Neural cell (in vitro differentiated cells): ENCODE measurements around the gene POLR2H. TPM values are rescaled to one million over a fixed set of nuclear protein-coding genes. Genes with fewer than 3 reads are reported as not detected.

Experiments used
- H2AFZ ChIP-seq: fragments of 200-600, 300-800 bp; sonication (generic), shearing (Covaris generic); 2 replicates; pipeline ENCODE4 v1.6.0; 2014; ENCODE audit warnings: low read depth, mild to moderate bottlenecking, antibody characterized with exemption, low read length, moderate library complexity
- H3F3A ChIP-seq: fragments of 200-600 bp; shearing (Covaris generic); 2 replicates; pipeline ENCODE4 v1.6.1; 2016; ENCODE audit warnings: mild to moderate bottlenecking, moderate library complexity, mixed read lengths, antibody characterized with exemption, low read length; ENCODE audit not compliant: insufficient read depth, poor library complexity, severe bottlenecking
- H3K27ac ChIP-seq: fragments of 200-600, 300-800 bp; sonication (generic), shearing (Covaris generic); 2 replicates; pipeline ENCODE4 v1.5.1; 2014; ENCODE audit warnings: mild to moderate bottlenecking, low read length, moderate library complexity
- H3K27me3 ChIP-seq: fragments of 300-800, 200-600 bp; sonication (generic), shearing (Covaris generic); 2 replicates; pipeline ENCODE4 v1.6.0; 2014; ENCODE audit warnings: mild to moderate bottlenecking, low read depth, low read length, moderate library complexity; ENCODE audit not compliant: insufficient read depth
- H3K36me3 ChIP-seq: fragments of 300-800, 200-600 bp; sonication (generic), shearing (Covaris generic); 2 replicates; pipeline ENCODE4 v1.5.1; 2014; ENCODE audit warnings: mild to moderate bottlenecking, antibody characterized with exemption, low read length, moderate library complexity; ENCODE audit not compliant: insufficient read depth
- H3K4me2 ChIP-seq: fragments of 300-800, 200-600 bp; sonication (generic), shearing (Covaris generic); 2 replicates; pipeline ENCODE4 v1.6.0; 2014; ENCODE audit warnings: mild to moderate bottlenecking, low read length
- H3K4me3 ChIP-seq: fragments of 300-800, 200-600 bp; sonication (generic), shearing (Covaris generic); 2 replicates; pipeline ENCODE4 v1.5.1; 2014; ENCODE audit warnings: mild to moderate bottlenecking, low read length, moderate library complexity
- H3K79me2 ChIP-seq: fragments of 200-600 bp; shearing (Covaris generic); replicated peaks from 2 replicates; pipeline ENCODE4 v1.6.0; 2014; ENCODE audit warnings: mild to moderate bottlenecking, low read length, moderate library complexity; ENCODE audit not compliant: insufficient read depth
- H3K9ac ChIP-seq: fragments of 300-800, 200-600 bp; sonication (generic), shearing (Covaris generic); 2 replicates; pipeline ENCODE4 v1.6.1; 2016; ENCODE audit warnings: mild to moderate bottlenecking, low read length, mixed read lengths
- H3K9me2 ChIP-seq: fragments of 200-600 bp; shearing (Covaris generic); 2 replicates; pipeline ENCODE4 v1.6.1; 2016; ENCODE audit warnings: mild to moderate bottlenecking, low read length, mixed read lengths; ENCODE audit not compliant: insufficient read depth
- H3K9me3 ChIP-seq: fragments of 200-600, 300-800 bp; sonication (generic), shearing (Covaris generic); 2 replicates; pipeline ENCODE4 v1.6.1; 2016; ENCODE audit warnings: mild to moderate bottlenecking, mixed run types, low read length, moderate library complexity, mixed read lengths
- H4K20me1 ChIP-seq: fragments of 200-600 bp; shearing (Covaris generic); 2 replicates; pipeline ENCODE4 v1.6.1; 2016; ENCODE audit warnings: mild to moderate bottlenecking, mixed run types; ENCODE audit not compliant: insufficient read depth
- EP300 ChIP-seq: fragments of 450-650 bp; conservative IDR thresholded peaks from 2 replicates; pipeline ENCODE4 v1.6.1; 2014; ENCODE audit warnings: antibody characterized with exemption, mild to moderate bottlenecking, moderate library complexity; ENCODE audit not compliant: poor library complexity, severe bottlenecking
- EZH2 ChIP-seq: fragments of 200-600, 300-800 bp; shearing (Covaris generic), sonication (generic); IDR thresholded peaks from 2 replicates; pipeline ENCODE4 v1.6.1; 2014; ENCODE audit warnings: antibody characterized with exemption, low read length, borderline replicate concordance, mild to moderate bottlenecking; ENCODE audit not compliant: insufficient read depth, poor library complexity, severe bottlenecking
- MXI1 ChIP-seq: fragments of 450-650 bp; conservative IDR thresholded peaks from 2 replicates; pipeline ENCODE4 v1.6.1; 2014; ENCODE audit warnings: antibody characterized with exemption, mild to moderate bottlenecking; ENCODE audit not compliant: poor library complexity, severe bottlenecking
- POLR2AphosphoS5 ChIP-seq: IDR thresholded peaks from 2 replicates; pipeline ENCODE4 v1.6.1; 2012
- RAD21 ChIP-seq: fragments of 450-650 bp; conservative IDR thresholded peaks from 2 replicates; pipeline ENCODE4 v1.6.1; 2014; ENCODE audit warnings: antibody characterized with exemption, mild to moderate bottlenecking, moderate library complexity
- SMC3 ChIP-seq: fragments of 450-650 bp; conservative IDR thresholded peaks from 2 replicates; pipeline ENCODE4 v1.6.1; 2014; ENCODE audit warnings: antibody characterized with exemption, mild to moderate bottlenecking, moderate library complexity; ENCODE audit not compliant: poor library complexity
- TAF1 ChIP-seq: IDR thresholded peaks from 2 replicates; pipeline ENCODE4 v1.6.1; 2012; ENCODE audit warnings: low read depth
- polyA plus RNA-seq: library from polyadenylated mRNA; depleted of rRNA; stranded (reverse); fragments of >200 nt; gene quantifications from 2 replicates; pipeline ENCODE4 v1.2.3, GENCODE V29; 2014
- TF ChIP-seq, protein P1 (sequence below): fragments of 450-650 bp; IDR thresholded peaks from 2 replicates; pipeline ENCODE4 v1.5.1; 2014; ENCODE audit warnings: antibody characterized with exemption, mild to moderate bottlenecking, moderate library complexity; ENCODE audit not compliant: poor library complexity, severe bottlenecking
- TF ChIP-seq, protein P2 (sequence below): IDR thresholded peaks from 2 replicates; pipeline ENCODE4 v1.6.1; 2012; ENCODE audit warnings: borderline replicate concordance

POLR2H gene
- polyA plus RNA-seq, 1 donor from 2014 or later: 185 TPM

GRCh38 chr3:184409331-184409926 lies 47.9 kb downstream of the POLR2H start:
- H3K79me2 ChIP-seq: no peaks in the 10 kb centered on the region
- H3K4me2 ChIP-seq: no peak overlapping the region
- H3K27ac ChIP-seq: no peak overlapping the region
- no peaks in the 10 kb centered on the region for H3K27me3 ChIP-seq
- H3F3A ChIP-seq: no peaks in the 10 kb centered on the region
- H2AFZ ChIP-seq: no peak overlapping the region
- H3K9me2 ChIP-seq: no peaks in the 10 kb centered on the region
- no peak overlapping the region for H3K9ac ChIP-seq
- no peaks in the 10 kb centered on the region for H3K9me3 ChIP-seq
- no peak for TF ChIP-seq EP300
- TF ChIP-seq, protein P1, sequence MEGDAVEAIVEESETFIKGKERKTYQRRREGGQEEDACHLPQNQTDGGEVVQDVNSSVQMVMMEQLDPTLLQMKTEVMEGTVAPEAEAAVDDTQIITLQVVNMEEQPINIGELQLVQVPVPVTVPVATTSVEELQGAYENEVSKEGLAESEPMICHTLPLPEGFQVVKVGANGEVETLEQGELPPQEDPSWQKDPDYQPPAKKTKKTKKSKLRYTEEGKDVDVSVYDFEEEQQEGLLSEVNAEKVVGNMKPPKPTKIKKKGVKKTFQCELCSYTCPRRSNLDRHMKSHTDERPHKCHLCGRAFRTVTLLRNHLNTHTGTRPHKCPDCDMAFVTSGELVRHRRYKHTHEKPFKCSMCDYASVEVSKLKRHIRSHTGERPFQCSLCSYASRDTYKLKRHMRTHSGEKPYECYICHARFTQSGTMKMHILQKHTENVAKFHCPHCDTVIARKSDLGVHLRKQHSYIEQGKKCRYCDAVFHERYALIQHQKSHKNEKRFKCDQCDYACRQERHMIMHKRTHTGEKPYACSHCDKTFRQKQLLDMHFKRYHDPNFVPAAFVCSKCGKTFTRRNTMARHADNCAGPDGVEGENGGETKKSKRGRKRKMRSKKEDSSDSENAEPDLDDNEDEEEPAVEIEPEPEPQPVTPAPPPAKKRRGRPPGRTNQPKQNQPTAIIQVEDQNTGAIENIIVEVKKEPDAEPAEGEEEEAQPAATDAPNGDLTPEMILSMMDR: no peak
- TF ChIP-seq, protein P2, sequence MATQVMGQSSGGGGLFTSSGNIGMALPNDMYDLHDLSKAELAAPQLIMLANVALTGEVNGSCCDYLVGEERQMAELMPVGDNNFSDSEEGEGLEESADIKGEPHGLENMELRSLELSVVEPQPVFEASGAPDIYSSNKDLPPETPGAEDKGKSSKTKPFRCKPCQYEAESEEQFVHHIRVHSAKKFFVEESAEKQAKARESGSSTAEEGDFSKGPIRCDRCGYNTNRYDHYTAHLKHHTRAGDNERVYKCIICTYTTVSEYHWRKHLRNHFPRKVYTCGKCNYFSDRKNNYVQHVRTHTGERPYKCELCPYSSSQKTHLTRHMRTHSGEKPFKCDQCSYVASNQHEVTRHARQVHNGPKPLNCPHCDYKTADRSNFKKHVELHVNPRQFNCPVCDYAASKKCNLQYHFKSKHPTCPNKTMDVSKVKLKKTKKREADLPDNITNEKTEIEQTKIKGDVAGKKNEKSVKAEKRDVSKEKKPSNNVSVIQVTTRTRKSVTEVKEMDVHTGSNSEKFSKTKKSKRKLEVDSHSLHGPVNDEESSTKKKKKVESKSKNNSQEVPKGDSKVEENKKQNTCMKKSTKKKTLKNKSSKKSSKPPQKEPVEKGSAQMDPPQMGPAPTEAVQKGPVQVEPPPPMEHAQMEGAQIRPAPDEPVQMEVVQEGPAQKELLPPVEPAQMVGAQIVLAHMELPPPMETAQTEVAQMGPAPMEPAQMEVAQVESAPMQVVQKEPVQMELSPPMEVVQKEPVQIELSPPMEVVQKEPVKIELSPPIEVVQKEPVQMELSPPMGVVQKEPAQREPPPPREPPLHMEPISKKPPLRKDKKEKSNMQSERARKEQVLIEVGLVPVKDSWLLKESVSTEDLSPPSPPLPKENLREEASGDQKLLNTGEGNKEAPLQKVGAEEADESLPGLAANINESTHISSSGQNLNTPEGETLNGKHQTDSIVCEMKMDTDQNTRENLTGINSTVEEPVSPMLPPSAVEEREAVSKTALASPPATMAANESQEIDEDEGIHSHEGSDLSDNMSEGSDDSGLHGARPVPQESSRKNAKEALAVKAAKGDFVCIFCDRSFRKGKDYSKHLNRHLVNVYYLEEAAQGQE: no peak
- TF ChIP-seq MXI1: no peak
- no peak for TF ChIP-seq POLR2AphosphoS5
- no peak for TF ChIP-seq EZH2
- no peak for TF ChIP-seq RAD21
- no peak for TF ChIP-seq SMC3
- TF ChIP-seq TAF1: no peak
- no peaks in the 10 kb centered on the region for H3K36me3 ChIP-seq
- no peaks in the 10 kb centered on the region for H4K20me1 ChIP-seq
- no peak overlapping the region for H3K4me3 ChIP-seq

GRCh38 chr3:184409946-184410500 lies 48.5 kb downstream of the POLR2H start:
- no peaks in the 10 kb centered on the region for H3K9me3 ChIP-seq
- H3K4me2 ChIP-seq: no peak overlapping the region
- H3F3A ChIP-seq: no peaks in the 10 kb centered on the region
- no peaks in the 10 kb centered on the region for H3K36me3 ChIP-seq
- H3K9ac ChIP-seq: no peak overlapping the region
- H3K9me2 ChIP-seq: no peaks in the 10 kb centered on the region
- TF ChIP-seq RAD21 (no peak), SMC3 (no peak), MXI1 (no peak), TAF1 (no peak), POLR2AphosphoS5 (no peak)
- no peak overlapping the region for H3K4me3 ChIP-seq
- no peak overlapping the region for H3K27ac ChIP-seq
- H3K79me2 ChIP-seq: no peaks in the 10 kb centered on the region
- no peaks in the 10 kb centered on the region for H4K20me1 ChIP-seq
- H3K27me3 ChIP-seq: no peaks in the 10 kb centered on the region
- no peak overlapping the region for H2AFZ ChIP-seq
